Kidney (tissue), 14 donors: Measurements from ENCODE around the gene DENND6B. TPM values are rescaled to one million over a fixed set of nuclear protein-coding genes. Genes with fewer than 3 reads are reported as not detected.
A peak's percentile ranks its signal among the peaks of the same experiment; 100 is the strongest.

ENCODE experiments used
- DNase-seq, 5 donors: peaks; one replicate each; pipeline ENCODE4 v3.0.0-alpha.2; 2013 to 2020
- FAIRE-seq: peaks from 2 replicates; lab custom pipeline; 2012; peaks lifted over from hg19 to GRCh38; lab: Jason Lieb, UNC
- H3K27ac ChIP-seq, 2 donors: one replicate each; pipeline ENCODE4 v1.7.0; 2013; ENCODE audit warnings: low read depth in 2 of 2, low read length in 2 of 2, inconsistent platforms in 1 of 2
- H3K27me3 ChIP-seq: one replicate; pipeline ENCODE4 v1.7.1; 2013; ENCODE audit warnings: low read length, inconsistent platforms; ENCODE audit not compliant: control insufficient read depth, insufficient read depth
- H3K36me3 ChIP-seq, 3 donors: one replicate each; pipeline versions ENCODE4 v1.7.0 to v1.7.1; 2013; ENCODE audit warnings: low read length in 3 of 3, control low read depth in 1 of 3, inconsistent platforms in 1 of 3; ENCODE audit not compliant: insufficient read depth in 3 of 3, control insufficient read depth in 2 of 3
- H3K4me1 ChIP-seq, 3 donors: one replicate each; pipeline versions ENCODE4 v1.7.0 to v1.7.1; 2013; ENCODE audit warnings: low read length in 3 of 3, inconsistent platforms in 1 of 3, low read depth in 1 of 3; ENCODE audit not compliant: control insufficient read depth in 2 of 3, insufficient read depth in 2 of 3
- H3K4me3 ChIP-seq, 3 donors: one replicate each; pipeline versions ENCODE4 v1.7.0 to v1.8.1; 2013; ENCODE audit warnings: low read length in 3 of 3, control low read depth in 1 of 3, inconsistent platforms in 1 of 3
- H3K9ac ChIP-seq, 3 donors: one replicate each; pipeline versions ENCODE4 v1.7.0 to v1.7.1; 2013; ENCODE audit warnings: low read length in 3 of 3, control low read depth in 1 of 3, inconsistent platforms in 1 of 3
- H3K9me3 ChIP-seq, 3 donors: one replicate each; pipeline versions ENCODE4 v1.7.0 to v1.7.1; 2013; ENCODE audit warnings: low read length in 3 of 3, control low read depth in 1 of 3, inconsistent platforms in 1 of 3; ENCODE audit not compliant: control insufficient read depth in 2 of 3, insufficient read depth in 1 of 3
- intact Hi-C: fragments of 100-400 bp; cut with DNase I; formaldehyde crosslinking; loops from one replicate; pipeline ENCODE4 v1.11.1; 2022
- polyA plus RNA-seq: library from polyadenylated mRNA; stranded (reverse); fragments of 350-450 nt; fragmentation: Illumina TruSeq; extraction: RNeasy Lipid Tissue Mini Kit (QIAGEN cat#74804); gene quantifications from one replicate; pipeline ENCODE4 v1.2.3, GENCODE V29; 2014; ENCODE audit warnings: low read depth, low replicate concordance; ENCODE audit not compliant: insufficient read depth
- total RNA-seq: library from RNA; stranded (reverse); fragmentation: NEBNext Ultra II Directional; extraction: Animal tissue kit (Norgen Biotek cat#: 25700); gene quantifications from one replicate; pipeline ENCODE4 v1.2.1, GENCODE V29; 2021
- TF ChIP-seq, protein P1 (sequence below): IDR thresholded peaks from 3 replicates; pipeline ENCODE4 v1.5.1; 2012; ENCODE audit warnings: mild to moderate bottlenecking, moderate library complexity, borderline replicate concordance; ENCODE audit not compliant: insufficient read depth; ENCODE audit errors: extremely low read depth
- donor health status: control.
- donor health status: control.
- donor health status: control.
- donor health status: control.
- donor health status: control.
- donor health status: DM: yes; HTN: yes; CAD: no.
- donor health status: Normal renal cell carcinoma (clear cell type).

DENND6B gene
- total and polyA plus RNA-seq, 2 donors from 2014 or later = 14.5 to 16.7 TPM

DNA sequence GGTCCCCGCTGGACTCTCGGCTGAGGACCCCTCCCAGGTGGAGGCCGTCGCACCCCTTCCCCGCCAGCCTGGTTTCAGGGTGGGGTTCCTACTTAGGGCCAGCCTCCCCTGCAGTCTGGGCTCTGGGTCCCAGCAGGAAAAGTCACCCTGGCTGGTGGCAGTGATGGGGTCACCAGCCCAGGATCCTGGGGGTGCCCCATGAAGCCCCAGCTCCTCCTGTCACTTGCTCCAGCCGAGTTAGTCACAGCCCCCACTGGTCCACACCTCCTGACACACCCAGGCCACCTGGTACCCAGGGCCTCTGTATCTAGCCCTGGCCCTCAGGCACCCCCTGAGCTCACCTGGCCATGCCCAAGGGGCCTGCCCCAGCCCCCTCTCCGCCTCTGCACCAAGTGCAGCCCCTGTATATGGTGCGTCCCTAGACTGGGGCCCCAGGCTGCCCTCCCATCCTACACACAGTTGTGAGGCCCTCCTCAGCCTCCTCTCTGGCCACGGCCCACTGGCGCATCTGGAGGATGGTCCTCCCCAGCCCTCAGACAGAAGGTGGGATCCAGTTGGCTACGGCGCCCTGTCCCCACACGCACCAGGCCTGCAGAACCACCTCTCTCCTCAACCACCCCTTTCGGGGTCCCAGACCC lies 26.1 kb downstream of the DENND6B start:
- Histone ChIP-seq H3K9me3 (no peaks in the 10 kb centered on the region), H3K4me1 (peaks cover 0 to 84% (median 55%) of the 10 kb centered on the region in 3 donors), H3K4me3 (no peak overlapping the region), H3K36me3 (no peaks in the 10 kb centered on the region), H3K27me3 (no peaks in the 10 kb centered on the region), H3K9ac (peak overlapping the region in 1 of 3 donors; percentile 46), H3K27ac (peak overlapping the region in 1 of 2 donors; percentile 63)
- FAIRE-seq (no peak), DNase-seq (no peak)
- intact Hi-C loops = no loop called here
- TF ChIP-seq, protein P1, sequence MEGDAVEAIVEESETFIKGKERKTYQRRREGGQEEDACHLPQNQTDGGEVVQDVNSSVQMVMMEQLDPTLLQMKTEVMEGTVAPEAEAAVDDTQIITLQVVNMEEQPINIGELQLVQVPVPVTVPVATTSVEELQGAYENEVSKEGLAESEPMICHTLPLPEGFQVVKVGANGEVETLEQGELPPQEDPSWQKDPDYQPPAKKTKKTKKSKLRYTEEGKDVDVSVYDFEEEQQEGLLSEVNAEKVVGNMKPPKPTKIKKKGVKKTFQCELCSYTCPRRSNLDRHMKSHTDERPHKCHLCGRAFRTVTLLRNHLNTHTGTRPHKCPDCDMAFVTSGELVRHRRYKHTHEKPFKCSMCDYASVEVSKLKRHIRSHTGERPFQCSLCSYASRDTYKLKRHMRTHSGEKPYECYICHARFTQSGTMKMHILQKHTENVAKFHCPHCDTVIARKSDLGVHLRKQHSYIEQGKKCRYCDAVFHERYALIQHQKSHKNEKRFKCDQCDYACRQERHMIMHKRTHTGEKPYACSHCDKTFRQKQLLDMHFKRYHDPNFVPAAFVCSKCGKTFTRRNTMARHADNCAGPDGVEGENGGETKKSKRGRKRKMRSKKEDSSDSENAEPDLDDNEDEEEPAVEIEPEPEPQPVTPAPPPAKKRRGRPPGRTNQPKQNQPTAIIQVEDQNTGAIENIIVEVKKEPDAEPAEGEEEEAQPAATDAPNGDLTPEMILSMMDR = no peak

DNA sequence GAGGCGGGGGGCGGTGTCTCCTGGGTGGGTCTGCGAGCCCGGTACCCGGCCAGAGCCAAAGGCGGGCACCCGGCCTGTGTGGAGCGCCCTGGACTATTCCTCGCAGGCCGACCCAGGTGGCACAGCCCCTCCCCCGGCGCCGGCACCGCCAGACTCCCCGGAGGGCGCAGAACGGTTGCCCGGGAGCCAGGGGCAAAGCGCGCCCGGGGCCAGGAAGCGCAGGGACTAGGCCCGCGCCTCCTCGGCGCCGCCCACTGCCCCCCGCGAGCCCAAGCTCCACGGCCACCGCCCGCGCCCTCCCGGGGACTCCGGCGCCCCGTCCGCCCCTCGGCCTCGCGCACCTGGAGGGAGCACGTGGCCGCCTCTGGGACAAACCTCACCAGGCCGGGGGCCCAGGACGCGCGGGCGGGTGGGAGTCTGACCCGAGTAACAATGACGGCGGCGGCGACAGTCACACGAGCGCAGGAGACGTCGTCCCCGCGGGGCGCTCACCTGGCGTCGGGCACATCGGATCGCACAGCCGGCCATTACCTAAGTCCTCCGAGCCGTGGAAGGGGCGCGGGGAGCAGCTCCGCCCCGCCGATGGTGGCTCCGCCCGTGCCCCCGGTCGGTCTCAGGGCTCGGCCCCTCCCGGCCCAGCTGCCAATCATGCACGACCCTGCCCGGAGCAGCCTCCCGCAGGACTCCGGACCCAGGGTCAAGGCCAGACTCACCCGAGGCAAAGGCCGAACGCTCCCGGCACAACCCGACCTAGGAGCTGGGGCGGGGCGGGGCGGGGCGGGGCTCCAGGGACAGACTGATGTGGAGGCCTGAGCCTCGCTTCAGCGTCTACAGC lies 26.8 kb downstream of the DENND6B start:
- no peaks in the 10 kb centered on the region for H3K9me3 ChIP-seq
- intact Hi-C loops = no loop called here
- peak overlapping the region in 1 of 3 donors; percentile 32 for H3K4me3 ChIP-seq
- H3K4me1 ChIP-seq = peaks cover 0 to 83% (median 55%) of the 10 kb centered on the region in 3 donors
- DNase-seq (no peak), FAIRE-seq (no peak)
- no peaks in the 10 kb centered on the region for H3K36me3 ChIP-seq
- H3K27ac ChIP-seq = peak overlapping the region; percentile 47 to 67
- no peaks in the 10 kb centered on the region for H3K27me3 ChIP-seq
- H3K9ac ChIP-seq = no peak overlapping the region
- TF ChIP-seq, protein P1 = no peak

DNA sequence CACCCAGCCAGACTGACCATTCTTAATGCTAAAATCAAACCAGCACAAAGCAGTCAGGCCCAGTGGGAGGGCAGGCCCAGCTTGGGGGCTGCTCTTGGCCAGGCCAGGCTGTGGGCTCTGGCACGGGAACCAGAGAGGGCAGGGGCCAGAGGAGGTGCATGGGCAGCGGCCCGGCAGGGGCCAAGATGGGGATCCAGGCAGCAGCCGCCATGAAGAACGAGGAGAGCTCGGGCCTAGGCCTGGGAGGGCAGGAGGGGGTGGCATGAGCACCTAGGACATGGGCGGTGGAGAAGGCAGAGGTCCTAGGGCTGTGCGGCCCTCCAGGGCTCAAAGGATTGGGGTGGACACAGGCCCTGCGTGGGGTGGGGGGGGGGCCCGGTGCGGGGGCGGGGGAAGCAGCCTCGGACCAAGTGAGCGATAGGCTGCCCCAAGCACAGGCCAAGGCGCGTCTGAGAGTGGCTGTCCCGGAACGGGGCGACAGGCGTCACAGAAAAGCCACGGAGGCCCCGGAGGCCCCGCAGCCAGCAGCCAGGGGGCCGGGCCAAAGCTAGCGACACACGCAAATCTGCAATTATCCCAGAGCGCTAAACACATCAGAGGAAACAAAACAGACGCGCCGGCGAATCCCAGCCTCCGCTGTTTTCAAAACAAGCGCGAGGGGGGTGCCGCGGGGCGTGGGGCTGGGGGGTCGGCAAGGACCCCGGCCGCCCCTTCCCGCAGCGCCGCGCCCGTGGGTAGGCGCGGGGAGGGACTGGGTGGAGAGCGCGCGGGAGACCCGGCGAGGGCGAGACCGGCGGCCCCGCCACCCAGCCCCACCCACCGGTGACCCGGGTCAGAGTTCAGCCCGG lies 27.7 kb downstream of the DENND6B start:
- peaks cover 0 to 83% (median 57%) of the 10 kb centered on the region in 3 donors for H3K4me1 ChIP-seq
- TF ChIP-seq, protein P1 = no peak
- H3K27me3 ChIP-seq = no peaks in the 10 kb centered on the region
- no peaks in the 10 kb centered on the region for H3K9me3 ChIP-seq
- FAIRE-seq (no peak), DNase-seq (peak in 1 of 5 donors; percentile 70)
- H3K27ac ChIP-seq = peak overlapping the region; percentile 57 to 80
- intact Hi-C loops = no loop called here
- peak overlapping the region in 1 of 3 donors; percentile 51 for H3K9ac ChIP-seq
- peaks cover 0 to 4% (median 0%) of the 10 kb centered on the region in 3 donors for H3K36me3 ChIP-seq
- H3K4me3 ChIP-seq = peak overlapping the region in 1 of 3 donors; percentile 43
